Left cardiac atrium (tissue), 4 donors: ENCODE data around the gene ANKRD11. TPM values are rescaled to one million over a fixed set of nuclear protein-coding genes. Genes with fewer than 3 reads are reported as not detected.

Experiments
- ATAC-seq, 2 donors: fragments of 200-7000 bp; cut with Tn5 transposase; one replicate each; pipeline ENCODE4 v1.9.1; 2020; ENCODE audit warnings: mild to moderate bottlenecking in 2 of 2, moderate library complexity in 2 of 2
- DNase-seq: peaks from one replicate; pipeline ENCODE4 v3.0.0-alpha.2; 2020
- intact Hi-C, 2 donors: fragments of 100-400 bp; cut with DNase I; formaldehyde crosslinking; loops; one replicate each; pipeline versions ENCODE4 v1.14.1 to v1.15.1; 2022 to 2023
- total RNA-seq, 2 donors: library from RNA; stranded (reverse); fragmentation: NEBNext Ultra II Directional; extraction: Animal tissue kit (Norgen Biotek cat#: 25700); gene quantifications; one replicate each; pipeline ENCODE4 v1.2.1, GENCODE V29; 2021
- donor health status: DM: no; HTN: yes; CAD: no.
- donor health status: DM: no; HTN: yes; CAD: no; lungs with severe emphysema.
- donor health status: DM: yes; HTN: yes; CAD: no.
- donor health status: Dilated cardiomyopathy.

ANKRD11 gene
- total RNA-seq, 2 donors from 2014 or later: 74.3 to 86.2 TPM

- intact Hi-C loops: no loop called here
- ATAC-seq (peak; percentile 5 to 61), DNase-seq (no peak)
Observed at GRCh38 chr16:89378947-89379771, 111.2 kb downstream of the ANKRD11 start.

- DNase-seq: no peak
- intact Hi-C loops: no loop called here
- no peak for ATAC-seq
Observed at GRCh38 chr16:89377453-89377848, 112.9 kb downstream of the ANKRD11 start.

- intact Hi-C loops: no loop called here
- DNase-seq: no peak
- ATAC-seq: no peak
Observed at GRCh38 chr16:89376812-89377452, 113.4 kb downstream of the ANKRD11 start.

- DNase-seq (no peak), ATAC-seq (no peak)
- intact Hi-C loops: no loop called here
Observed at GRCh38 chr16:89375686-89376085, 114.7 kb downstream of the ANKRD11 start.

- DNase-seq (no peak), ATAC-seq (no peak)
- intact Hi-C loops: no loop called here
Observed at GRCh38 chr16:89375021-89375420, 115.3 kb downstream of the ANKRD11 start.

GRCh38 chr16:89374393-89374960 is 115.9 kb downstream of the ANKRD11 start:
- no peak for ATAC-seq
- DNase-seq: no peak
- intact Hi-C loops: no loop called here

GRCh38 chr16:89373355-89374110 is 116.8 kb downstream of the ANKRD11 start:
- no peak for DNase-seq
- ATAC-seq: peak; percentile 63 to 79
- intact Hi-C loops: no loop called here

GRCh38 chr16:89371968-89372634 is 118.3 kb downstream of the ANKRD11 start:
- ATAC-seq (no peak), DNase-seq (no peak)
- intact Hi-C loops: no loop called here

GRCh38 chr16:89371386-89371785 is 119.0 kb downstream of the ANKRD11 start:
- no peak for ATAC-seq
- intact Hi-C loops: no loop called here
- no peak for DNase-seq

GRCh38 chr16:89370601-89371000 is 119.8 kb downstream of the ANKRD11 start:
- DNase-seq (no peak), ATAC-seq (no peak)
- intact Hi-C loops: no loop called here

- ATAC-seq: no peak
Observed at GRCh38 chr16:89370081-89370511, 120.3 kb downstream of the ANKRD11 start.

GRCh38 chr16:89369266-89369895 is 121.0 kb downstream of the ANKRD11 start:
- DNase-seq (no peak), ATAC-seq (no peak)
- intact Hi-C loops: no loop called here

More at GRCh38 chr16:89370081-89370511, 120.3 kb downstream of the ANKRD11 start:
- no peak for DNase-seq
- intact Hi-C loops: no loop called here

- intact Hi-C loops: no loop called here
- no peak for ATAC-seq
- DNase-seq: no peak
Observed at GRCh38 chr16:89368604-89369249, 121.6 kb downstream of the ANKRD11 start.

- intact Hi-C loops: no loop called here
- ATAC-seq: no peak
- DNase-seq: no peak
Observed at GRCh38 chr16:89367538-89367915, 122.8 kb downstream of the ANKRD11 start.

GRCh38 chr16:89366561-89367537 is 123.5 kb downstream of the ANKRD11 start:
- intact Hi-C loops: no loop called here
- DNase-seq (no peak), ATAC-seq (peak; percentile 6 to 12)

GRCh38 chr16:89365996-89366395 is 124.4 kb downstream of the ANKRD11 start:
- DNase-seq (no peak), ATAC-seq (no peak)
- intact Hi-C loops: no loop called here

GRCh38 chr16:89365044-89365467 is 125.3 kb downstream of the ANKRD11 start:
- DNase-seq (no peak), ATAC-seq (peak in 1 of 2 donors; percentile 6)
- intact Hi-C loops: no loop called here
